ENCODE data around the gene DPYD. TPM values are rescaled to one million over a fixed set of nuclear protein-coding genes. Genes with fewer than 3 reads are reported as not detected.

Gene DPYD
- total RNA-seq, 1 experiment from 2014 or later: 7.0 TPM

DNA sequence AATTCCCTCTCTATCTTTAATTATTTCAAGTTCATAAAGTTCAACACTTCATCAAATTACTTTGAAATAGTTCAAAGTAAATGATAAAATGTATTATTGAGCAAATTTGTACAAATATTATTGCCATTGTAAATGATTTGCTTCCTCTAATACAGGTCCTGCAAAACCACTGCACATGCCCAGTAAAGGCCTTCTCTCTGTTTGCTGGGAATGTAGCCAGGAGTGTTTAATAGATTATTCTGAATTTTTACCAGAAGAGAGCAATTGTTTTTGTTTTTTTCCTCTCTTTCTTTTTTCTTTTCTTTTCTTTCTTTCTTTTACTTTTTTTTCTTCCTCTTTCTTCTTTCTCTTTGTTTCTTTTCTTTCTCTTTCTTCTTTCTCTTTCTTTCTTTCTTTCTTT, 713.0 kb downstream of the DPYD start:
- no peaks in the 10 kb centered on the region for H3K27me3 Mint-ChIP-seq (ENCODE audit: insufficient read depth, unreplicated experiment)
- Histone ChIP-seq H3K4me1 (no peaks in the 10 kb centered on the region), H3K36me3 (ENCODE audit: control insufficient read depth, insufficient read depth, low read length) (no peaks in the 10 kb centered on the region), H3K4me3 (ENCODE audit: low read depth, low read length) (no peak overlapping the region), H3K27me3 (replicated peaks; ENCODE audit: control insufficient read depth, insufficient read depth, low read length) (no peaks in the 10 kb centered on the region), H3K9me3 (no peaks in the 10 kb centered on the region)
- H3K27ac Mint-ChIP-seq (ENCODE audit: unreplicated experiment): no peak overlapping the region
- H3K36me3 Mint-ChIP-seq (ENCODE audit: insufficient read depth, unreplicated experiment): no peaks in the 10 kb centered on the region
- no peak overlapping the region for H3K4me3 Mint-ChIP-seq (ENCODE audit: unreplicated experiment)
- no peak for DNase-seq
- ChIA-PET CTCF (no interaction called here), POLR2A (no interaction called here)
- BruUV-seq (replicated peaks): no TSS peak
- intact Hi-C loops (cut with micrococcal nuclease; ENCODE audit: unreplicated experiment): no loop called here
- TF ChIP-seq, protein P1, sequence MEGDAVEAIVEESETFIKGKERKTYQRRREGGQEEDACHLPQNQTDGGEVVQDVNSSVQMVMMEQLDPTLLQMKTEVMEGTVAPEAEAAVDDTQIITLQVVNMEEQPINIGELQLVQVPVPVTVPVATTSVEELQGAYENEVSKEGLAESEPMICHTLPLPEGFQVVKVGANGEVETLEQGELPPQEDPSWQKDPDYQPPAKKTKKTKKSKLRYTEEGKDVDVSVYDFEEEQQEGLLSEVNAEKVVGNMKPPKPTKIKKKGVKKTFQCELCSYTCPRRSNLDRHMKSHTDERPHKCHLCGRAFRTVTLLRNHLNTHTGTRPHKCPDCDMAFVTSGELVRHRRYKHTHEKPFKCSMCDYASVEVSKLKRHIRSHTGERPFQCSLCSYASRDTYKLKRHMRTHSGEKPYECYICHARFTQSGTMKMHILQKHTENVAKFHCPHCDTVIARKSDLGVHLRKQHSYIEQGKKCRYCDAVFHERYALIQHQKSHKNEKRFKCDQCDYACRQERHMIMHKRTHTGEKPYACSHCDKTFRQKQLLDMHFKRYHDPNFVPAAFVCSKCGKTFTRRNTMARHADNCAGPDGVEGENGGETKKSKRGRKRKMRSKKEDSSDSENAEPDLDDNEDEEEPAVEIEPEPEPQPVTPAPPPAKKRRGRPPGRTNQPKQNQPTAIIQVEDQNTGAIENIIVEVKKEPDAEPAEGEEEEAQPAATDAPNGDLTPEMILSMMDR (IDR thresholded peaks at IDR 0.05; ENCODE audit: insufficient read depth in 1 of 2, low read depth in 1 of 2, low read length in 1 of 2, severe bottlenecking in 1 of 2, unreplicated experiment in 1 of 2): no peak
- no peaks in the 10 kb centered on the region for H3K4me1 Mint-ChIP-seq (ENCODE audit: low read depth, unreplicated experiment)
- no peaks in the 10 kb centered on the region for H3K9me3 Mint-ChIP-seq (ENCODE audit: unreplicated experiment)

DNA sequence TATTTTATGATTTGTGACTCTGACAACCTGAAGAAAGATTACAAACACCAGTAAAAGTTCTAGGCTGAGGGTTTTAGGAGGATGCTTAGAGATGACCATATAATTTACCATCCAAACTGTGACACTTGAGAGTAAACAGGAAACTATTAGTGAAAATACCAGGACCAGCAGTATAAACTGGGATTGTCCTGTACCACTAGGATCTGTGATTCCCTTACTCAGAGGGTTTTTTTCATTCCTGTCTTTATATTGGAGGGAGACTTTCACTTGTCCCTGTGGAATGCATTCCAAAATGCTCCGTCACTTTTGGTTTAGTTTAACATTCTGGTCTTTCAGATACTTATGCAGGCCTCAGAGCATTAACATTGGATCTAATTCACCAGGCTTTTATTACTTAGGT, 716.4 kb downstream of the DPYD start:
- Mint-ChIP-seq H3K27ac (ENCODE audit: unreplicated experiment) (no peak overlapping the region), H3K4me3 (ENCODE audit: unreplicated experiment) (no peak overlapping the region), H3K9me3 (ENCODE audit: unreplicated experiment) (no peaks in the 10 kb centered on the region), H3K4me1 (ENCODE audit: low read depth, unreplicated experiment) (no peaks in the 10 kb centered on the region), H3K27me3 (ENCODE audit: insufficient read depth, unreplicated experiment) (no peaks in the 10 kb centered on the region), H3K36me3 (ENCODE audit: insufficient read depth, unreplicated experiment) (no peaks in the 10 kb centered on the region)
- ChIA-PET CTCF (no interaction called here), POLR2A (no interaction called here)
- DNase-seq: no peak
- H3K9me3 ChIP-seq: no peaks in the 10 kb centered on the region
- TF ChIP-seq, protein P1 (IDR thresholded peaks at IDR 0.05; ENCODE audit: insufficient read depth in 1 of 2, low read depth in 1 of 2, low read length in 1 of 2, severe bottlenecking in 1 of 2, unreplicated experiment in 1 of 2): no peak
- H3K4me3 ChIP-seq (ENCODE audit: low read depth, low read length): no peak overlapping the region
- BruUV-seq (replicated peaks): no TSS peak
- no peaks in the 10 kb centered on the region for H3K36me3 ChIP-seq (ENCODE audit: control insufficient read depth, insufficient read depth, low read length)
- H3K27me3 ChIP-seq (replicated peaks; ENCODE audit: control insufficient read depth, insufficient read depth, low read length): no peaks in the 10 kb centered on the region
- H3K4me1 ChIP-seq: no peaks in the 10 kb centered on the region
- intact Hi-C loops (cut with micrococcal nuclease; ENCODE audit: unreplicated experiment): no loop called here

DNA sequence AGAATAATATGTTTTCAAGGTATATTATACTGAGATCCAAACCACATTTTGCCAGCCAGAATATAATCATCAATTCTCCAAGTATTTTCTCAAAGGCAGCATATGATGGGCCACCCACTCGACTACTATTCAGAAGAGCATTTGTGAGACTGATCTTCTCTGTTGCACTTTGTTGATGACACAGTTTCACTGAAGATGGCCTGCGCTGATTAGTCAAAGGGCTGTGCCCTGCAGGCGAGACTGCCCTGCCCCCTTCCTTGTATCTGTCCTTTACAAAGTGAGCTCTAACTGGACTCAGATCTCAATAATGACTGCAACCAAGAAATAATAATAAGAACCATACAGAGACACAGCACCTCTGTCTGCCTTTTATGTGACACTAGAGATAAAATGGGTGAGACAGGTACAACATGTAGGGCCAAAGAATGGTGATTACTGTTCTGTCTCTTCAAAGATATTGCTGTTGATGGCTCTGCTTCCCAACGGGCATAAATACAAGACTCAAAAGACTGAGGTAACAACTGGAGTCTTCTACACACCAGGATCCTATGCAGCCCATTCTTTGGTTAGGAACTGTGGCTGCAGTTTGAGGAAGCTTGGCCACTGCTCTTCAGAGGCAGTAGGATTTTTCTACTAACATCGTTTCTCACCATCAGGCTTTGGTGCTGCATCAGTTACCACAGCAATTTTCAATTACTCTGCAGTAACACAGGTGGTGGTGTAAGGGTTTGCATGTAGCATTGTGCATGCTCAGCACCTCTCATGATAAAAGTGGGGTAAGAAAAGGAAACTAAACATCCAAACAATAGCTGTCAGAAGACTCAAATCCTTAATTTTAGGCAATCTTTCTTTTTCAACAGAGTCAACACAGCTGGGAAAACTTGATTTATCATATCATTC, 718.1 kb downstream of the DPYD start:
- Histone ChIP-seq H3K4me1 (no peaks in the 10 kb centered on the region), H3K9me3 (no peaks in the 10 kb centered on the region), H3K4me3 (ENCODE audit: low read depth, low read length) (no peak overlapping the region), H3K36me3 (ENCODE audit: control insufficient read depth, insufficient read depth, low read length) (no peaks in the 10 kb centered on the region), H3K27me3 (replicated peaks; ENCODE audit: control insufficient read depth, insufficient read depth, low read length) (no peaks in the 10 kb centered on the region)
- ChIA-PET CTCF (no interaction called here), POLR2A (no interaction called here)
- no peaks in the 10 kb centered on the region for H3K9me3 Mint-ChIP-seq (ENCODE audit: unreplicated experiment)
- no peak overlapping the region for H3K27ac Mint-ChIP-seq (ENCODE audit: unreplicated experiment)
- H3K27me3 Mint-ChIP-seq (ENCODE audit: insufficient read depth, unreplicated experiment): no peaks in the 10 kb centered on the region
- DNase-seq: no peak
- BruUV-seq (replicated peaks): no TSS peak
- H3K36me3 Mint-ChIP-seq (ENCODE audit: insufficient read depth, unreplicated experiment): no peaks in the 10 kb centered on the region
- TF ChIP-seq, protein P1 (IDR thresholded peaks at IDR 0.05; ENCODE audit: insufficient read depth in 1 of 2, low read depth in 1 of 2, low read length in 1 of 2, severe bottlenecking in 1 of 2, unreplicated experiment in 1 of 2): no peak
- no peaks in the 10 kb centered on the region for H3K4me1 Mint-ChIP-seq (ENCODE audit: low read depth, unreplicated experiment)
- no peak overlapping the region for H3K4me3 Mint-ChIP-seq (ENCODE audit: unreplicated experiment)
- intact Hi-C loops (cut with micrococcal nuclease; ENCODE audit: unreplicated experiment): no loop called here
